Measurements from ENCODE around the gene ACTL7B. TPM values are rescaled to one million over a fixed set of nuclear protein-coding genes. Genes with fewer than 3 reads are reported as not detected.

ACTL7B gene
- total RNA-seq, 1 experiment from 2014 or later: not detected

- Histone ChIP-seq H3K36me3 (ENCODE audit: low read depth) (no peaks in the 10 kb centered on the region), H3K79me2 (ENCODE audit: low read depth) (no peaks in the 10 kb centered on the region), H3K9me3 (ENCODE audit: insufficient read depth, low read depth) (peaks cover 6% of the 10 kb centered on the region; the same call in 1 of the 2 replicates), H3F3A (ENCODE audit: insufficient read depth, low read depth) (no peaks in the 10 kb centered on the region), H3K4me2 (no peak overlapping the region), H3K9me2 (ENCODE audit: insufficient read depth) (no peaks in the 10 kb centered on the region), H3K27me3 (ENCODE audit: insufficient read depth, low read depth) (no peaks in the 10 kb centered on the region), H2AFZ (no peak overlapping the region), H3K4me3 (no peak overlapping the region), H3K27ac (no peak overlapping the region), H4K20me1 (ENCODE audit: insufficient read depth) (no peaks in the 10 kb centered on the region), H3K4me1 (replicated peaks; ENCODE audit: insufficient read depth) (no peaks in the 10 kb centered on the region)
- TF ChIP-seq EZH2 (IDR thresholded peaks at IDR 0.05; ENCODE audit: low read depth) (no peak), CTCF (conservative IDR thresholded peaks at IDR 0.05) (no peak)
- no peak for DNase-seq
- CTCF ChIA-PET: no interaction called here
- POLR2A ChIA-PET (ENCODE audit: unreplicated experiment): no interaction called here
- no TSS peak for BruUV-seq (replicated peaks)
- intact Hi-C loops (cut with micrococcal nuclease; ENCODE audit: unreplicated experiment): no loop called here
Measured at GRCh38 chr9:108859459-108860114, 3.8 kb upstream of the ACTL7B start.

GRCh38 chr9:108857572-108857971, 1.8 kb upstream of the ACTL7B start:
- intact Hi-C loops (cut with micrococcal nuclease; ENCODE audit: unreplicated experiment): no loop called here
- H2AFZ ChIP-seq: no peak overlapping the region
- POLR2A ChIA-PET (ENCODE audit: unreplicated experiment): no interaction called here

GRCh38 chr9:108855529-108855886, 278 bp downstream of the ACTL7B start:
- CTCF ChIA-PET: no interaction called here
- H3K9me2 ChIP-seq (ENCODE audit: insufficient read depth): no peaks in the 10 kb centered on the region
- H3K79me2 ChIP-seq (ENCODE audit: low read depth): no peaks in the 10 kb centered on the region
- H3K36me3 ChIP-seq (ENCODE audit: low read depth): no peaks in the 10 kb centered on the region
- no peak for DNase-seq
- POLR2A ChIA-PET (ENCODE audit: unreplicated experiment): no interaction called here
- H3K9me3 ChIP-seq (ENCODE audit: insufficient read depth, low read depth): peaks cover 6% of the 10 kb centered on the region; the same call in 1 of the 2 replicates
- BruUV-seq (replicated peaks): no TSS peak
- no peak for TF ChIP-seq CTCF (conservative IDR thresholded peaks at IDR 0.05)
- H3F3A ChIP-seq (ENCODE audit: insufficient read depth, low read depth): no peaks in the 10 kb centered on the region
- no peaks in the 10 kb centered on the region for H3K27me3 ChIP-seq (ENCODE audit: insufficient read depth, low read depth)
- intact Hi-C loops (cut with micrococcal nuclease; ENCODE audit: unreplicated experiment): no loop called here
- no peak overlapping the region for H2AFZ ChIP-seq
- no peak overlapping the region for H3K4me3 ChIP-seq
- H3K4me2 ChIP-seq: no peak overlapping the region
- H3K27ac ChIP-seq: no peak overlapping the region
- no peaks in the 10 kb centered on the region; the same call in 1 of the 2 replicates for H3K4me1 ChIP-seq (replicated peaks; ENCODE audit: insufficient read depth)
- no peaks in the 10 kb centered on the region for H4K20me1 ChIP-seq (ENCODE audit: insufficient read depth)

More at GRCh38 chr9:108857572-108857971, 1.8 kb upstream of the ACTL7B start:
- no peaks in the 10 kb centered on the region for H3K9me2 ChIP-seq (ENCODE audit: insufficient read depth)
- no peaks in the 10 kb centered on the region for H3K4me1 ChIP-seq (replicated peaks; ENCODE audit: insufficient read depth)
- peaks cover 6% of the 10 kb centered on the region; the same call in 1 of the 2 replicates for H3K9me3 ChIP-seq (ENCODE audit: insufficient read depth, low read depth)
- no TSS peak for BruUV-seq (replicated peaks)
- no peaks in the 10 kb centered on the region for H3F3A ChIP-seq (ENCODE audit: insufficient read depth, low read depth)
- CTCF ChIA-PET: no interaction called here
- no peaks in the 10 kb centered on the region for H3K79me2 ChIP-seq (ENCODE audit: low read depth)
- no peaks in the 10 kb centered on the region for H4K20me1 ChIP-seq (ENCODE audit: insufficient read depth)
- no peak overlapping the region for H3K27ac ChIP-seq
- TF ChIP-seq CTCF (conservative IDR thresholded peaks at IDR 0.05): no peak
- H3K4me2 ChIP-seq: no peak overlapping the region
- H3K36me3 ChIP-seq (ENCODE audit: low read depth): no peaks in the 10 kb centered on the region
- DNase-seq: no peak
- no peak overlapping the region for H3K4me3 ChIP-seq
- H3K27me3 ChIP-seq (ENCODE audit: insufficient read depth, low read depth): no peaks in the 10 kb centered on the region
